Spleen (tissue), 11 donors: ENCODE measurements around the gene TEX35. TPM values are rescaled to one million over a fixed set of nuclear protein-coding genes. Genes with fewer than 3 reads are reported as not detected.
"Not testable (repeated sequence)": the region's sequence is repeated elsewhere in the genome, so short reads cannot be mapped to it uniquely, and the experiment has no call there.

Experiments
- DNase-seq: peaks from one replicate; pipeline ENCODE4 v3.0.0-alpha.2; 2020
- H3K27ac ChIP-seq, 8 donors: fragments of 200-600 bp; sonication (generic) in 7 of 8; 1 replicate in 4 of 8; 2 replicates in 4 of 8; pipeline versions ENCODE4 v1.5.0 to v1.8.0; 2016 to 2021; ENCODE audit warnings: inconsistent platforms in 4 of 8, mild to moderate bottlenecking in 4 of 8, moderate library complexity in 1 of 8
- H3K27me3 ChIP-seq, 7 donors: fragments of 200-600 bp; sonication (generic) in 6 of 7; replicated peaks in 1 of 7; 1 replicate in 4 of 7; 2 replicates in 3 of 7; pipeline versions ENCODE4 v1.5.0 to v1.8.0; 2016 to 2021; ENCODE audit warnings: inconsistent platforms in 3 of 7, mild to moderate bottlenecking in 1 of 7
- H3K36me3 ChIP-seq, 6 donors: fragments of 200-600 bp; sonication (generic) in 5 of 6; 1 replicate in 4 of 6; 2 replicates in 2 of 6; pipeline versions ENCODE4 v1.5.0 to v1.8.0; 2016 to 2021; ENCODE audit warnings: inconsistent platforms in 2 of 6
- H3K4me1 ChIP-seq, 6 donors: fragments of 200-600 bp; sonication (generic) in 5 of 6; 1 replicate in 3 of 6; 2 replicates in 3 of 6; pipeline versions ENCODE4 v1.5.0 to v1.8.0; 2016 to 2021; ENCODE audit warnings: inconsistent platforms in 3 of 6
- H3K4me3 ChIP-seq, 8 donors: fragments of 200-600 bp; sonication (generic) in 7 of 8; 1 replicate in 4 of 8; 2 replicates in 4 of 8; pipeline versions ENCODE4 v1.5.0 to v1.8.0; 2016 to 2021; ENCODE audit warnings: inconsistent platforms in 4 of 8, mild to moderate bottlenecking in 4 of 8, moderate library complexity in 2 of 8
- H3K9me3 ChIP-seq, 8 donors: fragments of 200-600 bp; sonication (generic) in 7 of 8; 1 replicate in 4 of 8; 2 replicates in 4 of 8; pipeline versions ENCODE4 v1.5.0 to v1.8.0; 2016 to 2021; ENCODE audit warnings: inconsistent platforms in 4 of 8
- POLR2A ChIP-seq, 3 donors: fragments of 450-650 bp; IDR thresholded peaks; one replicate each; pipeline ENCODE4 v1.5.1; 2017; ENCODE audit warnings: antibody characterized with exemption in 3 of 3, mild to moderate bottlenecking in 1 of 3
- POLR2AphosphoS5 ChIP-seq, 3 donors: sonication (generic); formaldehyde crosslinking; IDR thresholded peaks; one replicate each; pipeline ENCODE4 v1.5.1; 2017; ENCODE audit warnings: antibody characterized with exemption in 3 of 3
- WGBS, 5 donors: extraction: QIAGEN DNeasy Blood & Tissue Kit in 3 of 5; methylation state at CpG; one replicate each; pipeline versions ENCODE4 v1.1.5 to v1.1.7; 2013 to 2018; 5-methylcytosine and 5-hydroxymethylcytosine counted together
- intact Hi-C: fragments of 100-400 bp; cut with DNase I; formaldehyde crosslinking; loops from one replicate; pipeline ENCODE4 v1.15.0; 2023; ENCODE audit warnings: low total_unique reads
- polyA plus RNA-seq, 3 donors: library from polyadenylated mRNA; stranded (reverse); fragments of 200-250 nt; gene quantifications; one replicate each; pipeline ENCODE4 v1.2.1, GENCODE V29; 2013
- total RNA-seq, 7 donors: library from RNA; depleted of rRNA in 3 of 7; stranded (reverse); fragments of >200 nt in 3 of 7; fragmentation: NEBNext Ultra II Directional in 4 of 7; extraction: Animal tissue kit (Norgen Biotek cat#: 25700) in 4 of 7; gene quantifications; one replicate each; pipeline versions ENCODE4 v1.1.0 to v1.2.1, GENCODE V29; 2016 to 2021
- TF ChIP-seq, protein P1 (sequence below), 11 experiments: fragments of 200-600 bp in 7 of 11; fragments of 450-650 bp in 4 of 11; sonication (generic) in 4 of 11; IDR thresholded peaks in 8 of 11; conservative IDR thresholded peaks in 3 of 11; 1 replicate in 7 of 11; 2 replicates in 4 of 11; pipeline versions ENCODE4 v1.4.0 to v1.8.0; 2016 to 2021; ENCODE audit warnings: antibody characterized with exemption in 11 of 11, inconsistent platforms in 4 of 11, mild to moderate bottlenecking in 1 of 11
- donor health status: healthy with polysubstance abuse.
- donor health status: DM: no; HTN: no; CAD: no; lungs with moderate emphysema.
- donor health status: DM: no; HTN: no; CAD: no.
- donor health status: Bipolar disorder and iron deficiency.
- donor health status: healthy.
- donor health status: DM: no; HTN: no; CAD: no.
- donor health status: DM: yes; HTN: yes; CAD: no.

The TEX35 gene
- total and polyA plus RNA-seq, 10 donors: 0.09 to 0.20 (median 0.10) TPM; not detected in 7

DNA sequence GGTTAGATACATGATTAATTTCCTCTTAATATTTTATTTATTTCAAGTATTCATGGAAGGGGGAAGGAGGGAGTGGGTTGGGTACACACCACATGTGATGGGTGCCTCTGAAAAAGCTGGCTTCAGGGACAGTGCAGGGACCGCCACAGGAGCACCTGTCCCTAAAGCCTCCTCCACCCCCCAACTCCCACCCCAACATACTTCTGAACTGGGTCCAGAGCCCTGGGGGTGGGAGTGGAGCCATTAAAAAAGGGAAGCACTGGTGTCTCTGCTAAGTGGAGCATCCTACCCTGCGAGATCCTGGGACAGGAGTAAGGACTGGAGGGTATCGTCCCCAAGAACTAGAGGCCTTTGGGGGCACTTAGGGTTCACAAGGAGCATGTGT lies 10.6 kb upstream of the TEX35 start:
- 88 to 92% (median 90%) methylated on average over 3 of the region's 3 CpGs for WGBS, 5 donors
- intact Hi-C loops: loop anchor here (5.0 kb wide), 1 partner anchor 205 kb away; no protein-coding TSS in a partner anchor
- no peak for TF ChIP-seq POLR2AphosphoS5 (IDR thresholded peaks at IDR 0.05)
- TF ChIP-seq POLR2A (IDR thresholded peaks at IDR 0.05): no peak
- TF ChIP-seq, protein P1, sequence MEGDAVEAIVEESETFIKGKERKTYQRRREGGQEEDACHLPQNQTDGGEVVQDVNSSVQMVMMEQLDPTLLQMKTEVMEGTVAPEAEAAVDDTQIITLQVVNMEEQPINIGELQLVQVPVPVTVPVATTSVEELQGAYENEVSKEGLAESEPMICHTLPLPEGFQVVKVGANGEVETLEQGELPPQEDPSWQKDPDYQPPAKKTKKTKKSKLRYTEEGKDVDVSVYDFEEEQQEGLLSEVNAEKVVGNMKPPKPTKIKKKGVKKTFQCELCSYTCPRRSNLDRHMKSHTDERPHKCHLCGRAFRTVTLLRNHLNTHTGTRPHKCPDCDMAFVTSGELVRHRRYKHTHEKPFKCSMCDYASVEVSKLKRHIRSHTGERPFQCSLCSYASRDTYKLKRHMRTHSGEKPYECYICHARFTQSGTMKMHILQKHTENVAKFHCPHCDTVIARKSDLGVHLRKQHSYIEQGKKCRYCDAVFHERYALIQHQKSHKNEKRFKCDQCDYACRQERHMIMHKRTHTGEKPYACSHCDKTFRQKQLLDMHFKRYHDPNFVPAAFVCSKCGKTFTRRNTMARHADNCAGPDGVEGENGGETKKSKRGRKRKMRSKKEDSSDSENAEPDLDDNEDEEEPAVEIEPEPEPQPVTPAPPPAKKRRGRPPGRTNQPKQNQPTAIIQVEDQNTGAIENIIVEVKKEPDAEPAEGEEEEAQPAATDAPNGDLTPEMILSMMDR (IDR thresholded peaks at IDR 0.05 in 8 of 11, conservative IDR thresholded peaks at IDR 0.05 in 3 of 11): no peak
- DNase-seq: no peak
- Histone ChIP-seq H3K4me1 (peaks cover 0 to 11% (median 0%) of the 10 kb centered on the region in 6 donors), H3K27me3 (no peaks in the 10 kb centered on the region), H3K27ac (no peak overlapping the region), H3K36me3 (no peaks in the 10 kb centered on the region), H3K9me3 (no peaks in the 10 kb centered on the region), H3K4me3 (no peak overlapping the region)

DNA sequence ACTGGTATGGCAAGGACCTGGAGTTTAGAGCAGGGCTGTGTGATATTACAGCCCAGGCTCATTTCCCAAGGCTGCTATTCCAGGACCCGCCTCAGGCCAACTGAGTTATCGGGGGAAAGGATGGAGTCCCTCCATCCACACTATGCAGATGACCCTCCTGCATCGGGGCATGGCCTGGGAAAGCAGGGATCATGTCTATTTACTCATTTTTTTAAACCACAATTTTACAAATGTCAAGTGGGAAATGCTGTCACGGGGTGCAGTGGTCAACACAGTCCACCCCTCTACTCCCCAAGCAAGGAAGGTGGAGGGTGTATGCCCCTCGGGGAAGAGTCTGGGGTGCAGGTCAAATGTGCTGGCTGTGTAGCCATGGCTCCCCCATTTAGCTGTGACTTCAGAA lies 10.1 kb upstream of the TEX35 start:
- 82 to 97% (median 91%) methylated on average over 5 of the region's 5 CpGs for WGBS, 5 donors

GRCh38 chr1:178503316-178503715 lies 9.6 kb upstream of the TEX35 start:
- intact Hi-C loops: loop anchor here (5.0 kb wide), 1 partner anchor 206 kb away; no protein-coding TSS in a partner anchor

More for the DNA sequence above, 10.1 kb upstream of the TEX35 start:
- Histone ChIP-seq H3K27me3 (no peaks in the 10 kb centered on the region), H3K4me1 (peaks cover 0 to 11% (median 0%) of the 10 kb centered on the region in 6 donors), H3K4me3 (no peak overlapping the region), H3K9me3 (no peaks in the 10 kb centered on the region), H3K36me3 (no peaks in the 10 kb centered on the region), H3K27ac (no peak overlapping the region)
- TF ChIP-seq, protein P1 (IDR thresholded peaks at IDR 0.05 in 8 of 11, conservative IDR thresholded peaks at IDR 0.05 in 3 of 11): no peak
- TF ChIP-seq POLR2AphosphoS5 (IDR thresholded peaks at IDR 0.05): no peak
- no peak for TF ChIP-seq POLR2A (IDR thresholded peaks at IDR 0.05)
- DNase-seq: no peak
- intact Hi-C loops: loop anchor here (5.0 kb wide), 1 partner anchor 206 kb away; no protein-coding TSS in a partner anchor

DNA sequence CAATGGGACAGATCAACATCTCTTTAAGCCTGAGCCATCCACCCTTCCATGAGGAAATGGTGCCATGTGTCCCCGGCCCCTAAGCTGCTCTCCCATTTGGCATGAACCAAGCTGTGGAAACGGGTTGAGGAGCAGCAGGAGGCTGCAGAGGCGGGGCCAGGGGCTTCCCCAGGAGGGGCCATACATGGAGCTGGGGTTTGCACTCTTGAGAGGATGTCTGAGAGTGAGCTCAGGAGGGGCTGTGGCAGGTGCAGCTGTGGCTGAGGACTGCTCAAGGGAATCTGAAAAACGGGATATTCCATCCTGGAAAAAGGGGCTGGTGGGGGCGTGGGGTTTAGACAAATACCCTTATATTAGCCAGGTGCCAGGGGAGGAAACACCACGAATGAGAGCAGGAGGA lies 9.1 kb upstream of the TEX35 start:
- no peaks in the 10 kb centered on the region for H3K27me3 ChIP-seq
- WGBS, 5 donors: 64 to 80% (median 71%) methylated on average over 6 of the region's 6 CpGs
- TF ChIP-seq POLR2A (IDR thresholded peaks at IDR 0.05): no peak
- TF ChIP-seq, protein P1 (IDR thresholded peaks at IDR 0.05 in 8 of 11, conservative IDR thresholded peaks at IDR 0.05 in 3 of 11): no peak
- TF ChIP-seq POLR2AphosphoS5 (IDR thresholded peaks at IDR 0.05): no peak
- H3K9me3 ChIP-seq: no peaks in the 10 kb centered on the region
- H3K27ac ChIP-seq: no peak overlapping the region
- intact Hi-C loops: loop anchor here (5.0 kb wide), 1 partner anchor 207 kb away; no protein-coding TSS in a partner anchor
- no peak overlapping the region for H3K4me3 ChIP-seq
- H3K4me1 ChIP-seq: peaks cover 0 to 11% (median 0%) of the 10 kb centered on the region in 6 donors
- DNase-seq: no peak
- no peaks in the 10 kb centered on the region for H3K36me3 ChIP-seq

More at GRCh38 chr1:178503316-178503715, 9.6 kb upstream of the TEX35 start:
- not testable (repeated sequence) for H3K4me3 ChIP-seq, H3K27ac ChIP-seq, DNase-seq, H3K36me3 ChIP-seq, H3K9me3 ChIP-seq, H3K27me3 ChIP-seq
- 90 to 96% (median 94%) methylated on average over 14 of the region's 14 CpGs for WGBS, 5 donors
- H3K4me1 ChIP-seq: peaks cover 0 to 11% (median 0%) of the 10 kb centered on the region in 6 donors
